ENCODE results near the gene LCN10.

LCN10 gene

GRCh38 chr9:136748201-136748600 lies 5.5 kb upstream of the LCN10 start, which contains the start of gene LCN6:
Gene LCN6 (minus strand): TSS chr9:136748525. CDS start chr9:136748483, 42 bp downstream.
- no peaks in the 10 kb centered on the region for H3K36me3 ChIP-seq
- no peak for TF ChIP-seq CTCF (IDR thresholded peaks at IDR 0.05)
- H3K27me3 ChIP-seq = peaks cover 79% of the 10 kb centered on the region
- H3K27ac ChIP-seq = no peak within 1 kb of the TSS
- H3K9me3 ChIP-seq = peaks cover 6% of the 10 kb centered on the region
- H3K4me1 ChIP-seq (ENCODE audit: control insufficient read depth in 1 of 2, insufficient read depth in 1 of 2, low read depth in 1 of 2, low read length in 1 of 2) = no peaks in the 10 kb centered on the region
- no peak within 1 kb of the TSS for H3K4me3 ChIP-seq (ENCODE audit: low read depth in 1 of 2, low read length in 1 of 2)

DNA sequence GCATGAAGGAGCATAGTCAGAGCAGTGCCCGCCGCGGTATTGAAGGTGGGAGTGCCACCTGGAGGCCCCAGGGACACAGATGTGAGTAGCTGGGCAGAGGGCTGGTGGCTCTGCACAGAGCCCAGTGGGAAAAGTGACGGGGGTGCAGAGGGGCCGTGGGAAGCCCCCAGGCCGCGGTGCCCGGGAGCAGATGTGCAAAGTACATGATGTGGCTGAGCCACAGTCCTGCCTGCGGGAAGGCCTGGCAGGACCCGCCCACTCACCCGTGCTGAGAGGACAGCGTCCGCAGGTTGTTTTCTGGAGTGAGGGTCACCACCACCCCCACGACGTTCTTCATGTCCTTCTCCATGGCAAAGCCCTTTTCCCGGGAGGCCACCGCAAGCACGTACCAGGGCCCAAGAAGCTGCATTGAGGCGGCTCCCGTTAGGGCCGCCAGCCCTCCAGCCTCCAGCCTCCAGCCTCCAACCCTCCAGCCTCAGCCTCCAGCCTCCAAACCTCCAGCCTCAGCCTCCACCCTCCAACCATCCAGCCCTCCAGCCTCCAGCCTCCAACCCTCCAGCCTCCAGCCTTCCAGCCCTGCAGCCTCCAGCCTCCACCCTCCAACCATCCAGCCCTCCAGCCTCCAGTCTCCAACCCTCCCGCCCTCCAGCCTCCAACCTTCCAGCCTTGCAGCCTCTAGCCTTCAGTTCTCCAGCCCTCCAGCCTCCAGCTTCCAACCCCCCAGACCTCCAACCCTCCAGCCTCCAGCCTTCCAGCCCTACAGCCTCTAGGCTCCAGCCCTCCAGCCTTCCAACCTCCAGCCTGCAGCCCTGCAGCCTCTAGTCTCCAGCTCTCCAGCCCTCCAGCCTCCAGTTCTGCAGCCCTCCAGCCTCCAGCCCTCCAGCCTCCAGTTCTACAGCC lies 4.7 kb upstream of the LCN10 start:
- H3K27me3 ChIP-seq = peaks cover 87% of the 10 kb centered on the region
- H3K27ac ChIP-seq = no peak overlapping the region
- H3K4me3 ChIP-seq (ENCODE audit: low read depth in 1 of 2, low read length in 1 of 2) = no peak overlapping the region
- H3K9me3 ChIP-seq = peaks cover 6% of the 10 kb centered on the region
- TF ChIP-seq CTCF (IDR thresholded peaks at IDR 0.05) = no peak
- no peaks in the 10 kb centered on the region for H3K36me3 ChIP-seq
- no peaks in the 10 kb centered on the region for H3K4me1 ChIP-seq (ENCODE audit: control insufficient read depth in 1 of 2, insufficient read depth in 1 of 2, low read depth in 1 of 2, low read length in 1 of 2)

- Histone ChIP-seq H3K27ac (no peak overlapping the region), H3K27me3 (peaks cover 95% of the 10 kb centered on the region), H3K9me3 (peaks cover under 1% of the 10 kb centered on the region), H3K4me3 (ENCODE audit: low read depth in 1 of 2, low read length in 1 of 2) (no peak overlapping the region), H3K4me1 (ENCODE audit: control insufficient read depth in 1 of 2, insufficient read depth in 1 of 2, low read depth in 1 of 2, low read length in 1 of 2) (no peaks in the 10 kb centered on the region), H3K36me3 (no peaks in the 10 kb centered on the region)
- TF ChIP-seq CTCF (IDR thresholded peaks at IDR 0.05) = no peak
These were observed 3.9 kb upstream of the LCN10 start for GRCh38 chr9:136746621-136747020.

- Histone ChIP-seq H3K4me1 (ENCODE audit: control insufficient read depth in 1 of 2, insufficient read depth in 1 of 2, low read depth in 1 of 2, low read length in 1 of 2) (no peaks in the 10 kb centered on the region), H3K27me3 (peaks cover 96% of the 10 kb centered on the region), H3K4me3 (ENCODE audit: low read depth in 1 of 2, low read length in 1 of 2) (no peak overlapping the region), H3K9me3 (no peaks in the 10 kb centered on the region), H3K36me3 (no peaks in the 10 kb centered on the region), H3K27ac (no peak overlapping the region)
- TF ChIP-seq CTCF (IDR thresholded peaks at IDR 0.05) = no peak
These were observed 3.4 kb upstream of the LCN10 start for GRCh38 chr9:136746155-136746490.

GRCh38 chr9:136745389-136746154 lies 2.8 kb upstream of the LCN10 start:
- Histone ChIP-seq H3K27ac (no peak overlapping the region), H3K9me3 (no peaks in the 10 kb centered on the region), H3K36me3 (no peaks in the 10 kb centered on the region), H3K27me3 (peaks cover 96% of the 10 kb centered on the region), H3K4me3 (ENCODE audit: low read depth in 1 of 2, low read length in 1 of 2) (no peak overlapping the region), H3K4me1 (ENCODE audit: control insufficient read depth in 1 of 2, insufficient read depth in 1 of 2, low read depth in 1 of 2, low read length in 1 of 2) (no peaks in the 10 kb centered on the region)
- no peak for TF ChIP-seq CTCF (IDR thresholded peaks at IDR 0.05)
